AG09309 (cell line): Measurements from ENCODE around the gene PHLPP1.

ENCODE experiments used
- DNase-seq: peaks from one replicate; pipeline ENCODE4 v3.0.0-alpha.2; 2010; ENCODE audit warnings: low read depth
- H3K4me3 ChIP-seq: 2 replicates; pipeline ENCODE4 v1.5.1; 2011; ENCODE audit warnings: mild to moderate bottlenecking, low read depth, low read length, moderate library complexity; ENCODE audit not compliant: control insufficient read depth
- TF ChIP-seq, protein P1 (sequence below): IDR thresholded peaks from 2 replicates; pipeline ENCODE4 v1.5.1; 2011; ENCODE audit warnings: mild to moderate bottlenecking, low read depth, low read length, inconsistent platforms; ENCODE audit not compliant: insufficient read depth, control insufficient read depth; ENCODE audit errors: missing control alignments

Gene PHLPP1

DNA sequence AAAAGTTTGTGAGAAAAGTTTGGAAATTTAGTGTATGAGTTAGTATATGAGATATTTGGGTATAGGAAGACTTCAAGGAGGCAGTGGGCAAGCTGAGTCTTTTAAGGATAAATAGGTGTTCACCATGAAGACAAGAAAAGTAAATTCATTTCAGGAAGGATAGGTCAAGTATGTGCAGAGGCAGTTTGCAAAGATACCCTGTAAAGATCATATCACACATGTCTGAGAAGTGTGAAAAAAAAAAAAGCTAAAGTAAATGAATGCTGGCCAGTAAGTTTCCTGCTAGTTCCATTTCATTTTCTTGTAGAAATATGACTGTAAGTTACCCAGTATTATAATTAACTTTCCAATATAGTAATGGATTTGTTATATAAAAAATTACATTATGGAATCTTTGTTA lies 131.0 kb downstream of the PHLPP1 start:
- no peak for DNase-seq
- no peak overlapping the region for H3K4me3 ChIP-seq
- TF ChIP-seq, protein P1, sequence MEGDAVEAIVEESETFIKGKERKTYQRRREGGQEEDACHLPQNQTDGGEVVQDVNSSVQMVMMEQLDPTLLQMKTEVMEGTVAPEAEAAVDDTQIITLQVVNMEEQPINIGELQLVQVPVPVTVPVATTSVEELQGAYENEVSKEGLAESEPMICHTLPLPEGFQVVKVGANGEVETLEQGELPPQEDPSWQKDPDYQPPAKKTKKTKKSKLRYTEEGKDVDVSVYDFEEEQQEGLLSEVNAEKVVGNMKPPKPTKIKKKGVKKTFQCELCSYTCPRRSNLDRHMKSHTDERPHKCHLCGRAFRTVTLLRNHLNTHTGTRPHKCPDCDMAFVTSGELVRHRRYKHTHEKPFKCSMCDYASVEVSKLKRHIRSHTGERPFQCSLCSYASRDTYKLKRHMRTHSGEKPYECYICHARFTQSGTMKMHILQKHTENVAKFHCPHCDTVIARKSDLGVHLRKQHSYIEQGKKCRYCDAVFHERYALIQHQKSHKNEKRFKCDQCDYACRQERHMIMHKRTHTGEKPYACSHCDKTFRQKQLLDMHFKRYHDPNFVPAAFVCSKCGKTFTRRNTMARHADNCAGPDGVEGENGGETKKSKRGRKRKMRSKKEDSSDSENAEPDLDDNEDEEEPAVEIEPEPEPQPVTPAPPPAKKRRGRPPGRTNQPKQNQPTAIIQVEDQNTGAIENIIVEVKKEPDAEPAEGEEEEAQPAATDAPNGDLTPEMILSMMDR: no peak

- TF ChIP-seq, protein P1: no peak
- H3K4me3 ChIP-seq: no peak overlapping the region
- no peak for DNase-seq
Measured at GRCh38 chr18:62847081-62847480, 131.7 kb downstream of the PHLPP1 start.

DNA sequence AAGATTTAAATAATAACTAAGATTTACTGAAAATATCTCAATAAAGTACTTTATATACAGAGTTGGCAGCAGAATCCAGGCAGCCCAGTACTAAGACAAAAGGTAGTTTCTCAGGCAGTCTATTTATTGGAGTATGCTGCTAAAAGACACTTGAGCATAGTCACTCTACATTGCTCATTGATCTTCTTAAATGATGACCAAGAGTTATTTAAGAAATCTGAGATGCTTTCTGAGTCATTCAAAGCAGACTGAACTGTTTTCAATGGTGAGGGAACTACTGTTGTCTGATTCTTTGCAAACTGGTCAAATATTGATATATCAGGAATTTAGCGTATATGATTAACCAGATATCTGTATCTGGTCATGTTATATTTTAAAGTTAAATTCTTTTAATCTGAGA lies 133.6 kb downstream of the PHLPP1 start:
- no peak for DNase-seq
- TF ChIP-seq, protein P1: no peak
- no peak overlapping the region for H3K4me3 ChIP-seq

DNA sequence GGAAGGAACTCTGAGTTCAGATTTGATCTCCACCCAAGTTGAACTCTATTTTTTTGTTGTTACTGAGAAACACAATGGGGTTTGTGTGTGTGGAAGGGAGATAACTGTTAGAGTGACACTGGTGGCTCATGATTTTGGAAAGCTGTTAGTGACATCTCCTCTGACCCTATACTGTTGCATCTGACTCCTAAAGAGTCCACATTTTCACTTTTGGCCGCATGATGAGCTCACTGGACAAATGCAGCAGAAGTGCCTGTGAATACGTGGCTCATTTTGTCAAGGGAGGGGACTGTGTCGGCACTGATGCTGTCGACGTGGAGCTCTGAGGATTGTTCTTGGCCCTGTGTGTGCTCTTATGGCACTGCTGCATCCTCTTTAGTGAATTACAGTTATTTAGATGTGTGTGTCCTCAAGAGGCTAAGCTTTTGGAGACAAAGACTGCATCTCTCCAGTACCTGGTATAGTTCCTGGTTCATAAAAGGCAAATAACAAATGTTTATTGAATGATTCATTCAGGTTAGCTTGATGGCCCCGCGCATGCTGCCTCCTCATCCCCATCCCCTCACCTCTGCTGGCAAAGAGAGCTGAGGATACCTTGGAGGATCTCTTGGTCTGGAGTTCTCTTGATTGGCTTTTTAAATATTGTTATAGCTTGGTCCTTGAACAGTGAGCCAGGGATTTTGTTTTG lies 135.4 kb downstream of the PHLPP1 start:
- DNase-seq: no peak
- TF ChIP-seq, protein P1: no peak
- no peak overlapping the region for H3K4me3 ChIP-seq

DNA sequence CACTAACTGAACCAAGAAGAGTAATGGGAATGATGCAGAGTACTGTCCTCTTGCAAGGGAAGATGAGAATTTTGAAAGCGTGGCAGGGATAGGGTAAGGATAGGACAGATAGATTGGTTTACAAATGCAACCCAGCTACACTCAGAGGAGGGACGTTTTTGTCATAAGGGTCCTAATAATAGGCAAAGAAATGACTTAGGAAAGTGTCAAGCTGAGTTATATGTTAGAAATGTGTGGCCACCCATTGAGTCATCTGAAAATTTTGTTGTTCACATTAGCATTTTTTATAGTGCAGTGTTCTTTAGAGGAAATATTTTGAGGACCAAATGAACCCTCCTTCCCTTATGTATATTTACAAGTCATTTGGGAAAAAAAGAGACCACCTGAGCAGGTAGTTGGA lies 137.5 kb downstream of the PHLPP1 start:
- H3K4me3 ChIP-seq: no peak overlapping the region
- no peak for DNase-seq
- TF ChIP-seq, protein P1: no peak

- DNase-seq: no peak
- H3K4me3 ChIP-seq: no peak overlapping the region
- TF ChIP-seq, protein P1: no peak
Measured at GRCh38 chr18:62856294-62856693, 141.0 kb downstream of the PHLPP1 start.
